ENCODE measurements around the gene RAB31.
A peak's percentile ranks its signal among the peaks of the same experiment; 100 is the strongest.

DNA sequence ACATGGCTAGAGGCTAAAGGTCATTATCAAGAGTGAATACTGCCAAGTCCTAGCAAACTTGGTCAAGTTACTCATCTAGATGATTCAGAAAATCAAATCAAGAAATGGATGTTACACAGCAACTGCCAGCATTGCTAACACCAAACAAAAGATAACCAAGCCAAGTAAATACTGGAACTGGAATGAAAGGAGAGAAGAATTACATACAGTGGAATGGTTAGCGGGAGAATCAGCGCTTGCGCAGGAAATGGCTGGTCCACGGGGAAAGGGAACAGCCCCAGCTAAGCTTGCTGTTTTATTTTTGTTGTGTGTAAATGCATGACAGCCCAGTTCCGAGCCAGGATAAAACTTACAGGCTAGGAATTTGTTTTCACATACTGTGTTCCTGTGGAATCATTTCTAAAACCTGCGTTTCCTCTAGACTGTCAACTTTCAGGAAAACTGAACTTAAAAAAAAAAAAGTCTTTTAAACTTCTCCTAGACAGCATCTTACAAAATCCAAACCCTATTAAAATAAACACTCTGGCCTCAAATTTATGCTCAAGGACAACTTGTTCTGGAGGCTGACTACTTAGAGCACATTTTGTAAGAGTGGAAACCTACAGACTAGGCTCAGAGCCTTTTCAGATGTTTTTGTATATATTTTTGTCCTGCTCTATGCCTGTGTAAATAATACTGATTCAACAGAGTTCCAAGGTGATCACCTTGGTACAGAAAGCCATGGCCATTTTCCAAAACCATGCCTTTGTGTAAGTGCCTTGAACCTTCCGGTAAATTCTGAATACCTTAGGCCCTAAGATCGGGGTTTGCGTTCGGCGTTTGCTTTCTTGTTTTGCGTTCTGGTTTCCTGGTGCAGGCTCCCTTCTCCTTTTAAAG is 146.9 kb downstream of the RAB31 start:
- TF ChIP-seq POLR2AphosphoS5 (IDR thresholded peaks at IDR 0.05) (peak; percentile 95), CTCF (IDR thresholded peaks at IDR 0.05) (no peak), POLR2A (IDR thresholded peaks at IDR 0.05) (no peak), EP300 (IDR thresholded peaks at IDR 0.05) (peak; percentile 72)
